Muscle layer of colon (tissue), 2 donors: ENCODE results near the gene FGF2.
"Not testable (repeated sequence)": the region's sequence is repeated elsewhere in the genome, so short reads cannot be mapped to it uniquely, and the experiment has no call there.

ENCODE experiments used
- H3K27ac ChIP-seq: one replicate; pipeline ENCODE4 v1.7.0; 2013; ENCODE audit warnings: low read depth, mild to moderate bottlenecking, low read length, moderate library complexity
- H3K27me3 ChIP-seq, 2 donors: one replicate each; pipeline ENCODE4 v1.7.0; 2013; ENCODE audit warnings: low read length in 2 of 2, mild to moderate bottlenecking in 2 of 2; ENCODE audit not compliant: insufficient read depth in 2 of 2, control insufficient read depth in 1 of 2
- H3K36me3 ChIP-seq: one replicate; pipeline ENCODE4 v1.7.0; 2013; ENCODE audit warnings: mild to moderate bottlenecking, low read length; ENCODE audit not compliant: insufficient read depth
- H3K4me1 ChIP-seq: one replicate; pipeline ENCODE4 v1.7.0; 2013; ENCODE audit warnings: mild to moderate bottlenecking, low read length; ENCODE audit not compliant: insufficient read depth
- H3K4me3 ChIP-seq, 2 donors: one replicate each; pipeline ENCODE4 v1.7.0; 2013; ENCODE audit warnings: low read length in 2 of 2, low read depth in 1 of 2, mild to moderate bottlenecking in 1 of 2, moderate library complexity in 1 of 2
- H3K9ac ChIP-seq: one replicate; pipeline ENCODE4 v1.7.0; 2013; ENCODE audit warnings: low read length
- H3K9me3 ChIP-seq: one replicate; pipeline ENCODE4 v1.7.0; 2013; ENCODE audit warnings: mild to moderate bottlenecking, low read length
- donor health status: abdominal sarcoma.
- donor health status: Adenocarcinoma of cecum.

FGF2 gene

DNA sequence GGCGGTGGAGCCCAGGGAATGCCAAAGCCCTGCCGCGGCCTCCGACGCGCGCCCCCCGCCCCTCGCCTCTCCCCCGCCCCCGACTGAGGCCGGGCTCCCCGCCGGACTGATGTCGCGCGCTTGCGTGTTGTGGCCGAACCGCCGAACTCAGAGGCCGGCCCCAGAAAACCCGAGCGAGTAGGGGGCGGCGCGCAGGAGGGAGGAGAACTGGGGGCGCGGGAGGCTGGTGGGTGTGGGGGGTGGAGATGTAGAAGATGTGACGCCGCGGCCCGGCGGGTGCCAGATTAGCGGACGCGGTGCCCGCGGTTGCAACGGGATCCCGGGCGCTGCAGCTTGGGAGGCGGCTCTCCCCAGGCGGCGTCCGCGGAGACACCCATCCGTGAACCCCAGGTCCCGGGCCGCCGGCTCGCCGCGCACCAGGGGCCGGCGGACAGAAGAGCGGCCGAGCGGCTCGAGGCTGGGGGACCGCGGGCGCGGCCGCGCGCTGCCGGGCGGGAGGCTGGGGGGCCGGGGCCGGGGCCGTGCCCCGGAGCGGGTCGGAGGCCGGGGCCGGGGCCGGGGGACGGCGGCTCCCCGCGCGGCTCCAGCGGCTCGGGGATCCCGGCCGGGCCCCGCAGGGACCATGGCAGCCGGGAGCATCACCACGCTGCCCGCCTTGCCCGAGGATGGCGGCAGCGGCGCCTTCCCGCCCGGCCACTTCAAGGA, at the start of gene FGF2:
Gene FGF2, plus strand, starts transcription at position 279 of the 705 bp plus-strand sequence. Its CDS starts 344 bp downstream, at position 623.
- H3K9ac ChIP-seq: peak within 1 kb of the TSS; percentile 71
- peak within 1 kb of the TSS; percentile 72 to 86 for H3K4me3 ChIP-seq
- H3K27ac ChIP-seq: peak within 1 kb of the TSS; percentile 83
- no peaks in the 10 kb centered on the region for H3K36me3 ChIP-seq
- no peaks in the 10 kb centered on the region for H3K9me3 ChIP-seq
- H3K27me3 ChIP-seq: no peaks in the 10 kb centered on the region
- H3K4me1 ChIP-seq: peaks cover 29% of the 10 kb centered on the region

- no peaks in the 10 kb centered on the region for H3K27me3 ChIP-seq
- H3K27ac ChIP-seq: no peak overlapping the region
- H3K9ac ChIP-seq: no peak overlapping the region
- no peaks in the 10 kb centered on the region for H3K9me3 ChIP-seq
- no peak overlapping the region for H3K4me3 ChIP-seq
- no peaks in the 10 kb centered on the region for H3K36me3 ChIP-seq
- H3K4me1 ChIP-seq: no peaks in the 10 kb centered on the region
These were observed 49.7 kb upstream of the FGF2 start for GRCh38 chr4:122776916-122777315.

GRCh38 chr4:122777846-122778673, 48.6 kb upstream of the FGF2 start:
- no peak overlapping the region for H3K9ac ChIP-seq
- H3K27me3 ChIP-seq: no peaks in the 10 kb centered on the region
- no peaks in the 10 kb centered on the region for H3K9me3 ChIP-seq
- H3K4me1 ChIP-seq: no peaks in the 10 kb centered on the region
- H3K27ac ChIP-seq: no peak overlapping the region
- H3K4me3 ChIP-seq: no peak overlapping the region
- H3K36me3 ChIP-seq: no peaks in the 10 kb centered on the region

GRCh38 chr4:122781486-122781885, 45.1 kb upstream of the FGF2 start:
- no peak overlapping the region for H3K4me3 ChIP-seq
- no peaks in the 10 kb centered on the region for H3K36me3 ChIP-seq
- no peak overlapping the region for H3K9ac ChIP-seq
- H3K27me3 ChIP-seq: no peaks in the 10 kb centered on the region
- peaks cover 12% of the 10 kb centered on the region for H3K4me1 ChIP-seq
- no peaks in the 10 kb centered on the region for H3K9me3 ChIP-seq
- no peak overlapping the region for H3K27ac ChIP-seq

GRCh38 chr4:122783301-122784215, 43.1 kb upstream of the FGF2 start:
- H3K27ac ChIP-seq: no peak overlapping the region
- H3K27me3 ChIP-seq: no peaks in the 10 kb centered on the region
- no peaks in the 10 kb centered on the region for H3K36me3 ChIP-seq
- no peak overlapping the region for H3K4me3 ChIP-seq
- no peaks in the 10 kb centered on the region for H3K9me3 ChIP-seq
- no peak overlapping the region for H3K9ac ChIP-seq
- H3K4me1 ChIP-seq: peaks cover 12% of the 10 kb centered on the region

DNA sequence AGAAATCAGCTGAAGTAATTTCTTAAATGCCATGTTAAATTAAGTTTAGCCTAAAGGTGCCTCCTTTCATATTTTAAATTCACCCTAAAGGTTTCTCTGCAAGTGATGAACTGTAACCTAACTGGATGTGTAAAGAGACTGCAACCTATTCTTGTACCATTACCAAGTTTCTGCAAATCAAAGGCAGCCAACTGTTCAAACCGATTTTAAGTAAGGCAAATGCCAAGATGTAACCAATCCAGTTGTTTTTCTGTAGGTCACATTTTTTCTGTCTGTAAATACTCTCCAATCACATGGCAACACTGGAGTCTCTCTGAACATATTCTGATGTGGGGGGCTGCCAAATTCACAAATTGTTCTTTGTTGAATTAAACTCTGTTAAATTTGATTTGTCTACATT, 42.4 kb upstream of the FGF2 start:
- no peaks in the 10 kb centered on the region for H3K9me3 ChIP-seq
- no peaks in the 10 kb centered on the region for H3K36me3 ChIP-seq
- no peak overlapping the region for H3K27ac ChIP-seq
- H3K27me3 ChIP-seq: no peaks in the 10 kb centered on the region
- H3K4me1 ChIP-seq: peaks cover 12% of the 10 kb centered on the region
- no peak overlapping the region for H3K4me3 ChIP-seq
- H3K9ac ChIP-seq: no peak overlapping the region

GRCh38 chr4:122785099-122785498, 41.5 kb upstream of the FGF2 start:
- no peak overlapping the region for H3K9ac ChIP-seq
- H3K9me3 ChIP-seq: no peaks in the 10 kb centered on the region
- no peak overlapping the region for H3K27ac ChIP-seq
- no peaks in the 10 kb centered on the region for H3K36me3 ChIP-seq
- peaks cover 12% of the 10 kb centered on the region for H3K4me1 ChIP-seq
- H3K27me3 ChIP-seq: no peaks in the 10 kb centered on the region
- no peak overlapping the region for H3K4me3 ChIP-seq

GRCh38 chr4:122786296-122786695, 40.3 kb upstream of the FGF2 start:
- not testable (repeated sequence) for H3K9me3 ChIP-seq, H3K27ac ChIP-seq, H3K4me3 ChIP-seq, H3K27me3 ChIP-seq, H3K36me3 ChIP-seq, H3K9ac ChIP-seq
- H3K4me1 ChIP-seq: peaks cover 12% of the 10 kb centered on the region

- not testable (repeated sequence) for H3K4me3 ChIP-seq, H3K9ac ChIP-seq, H3K9me3 ChIP-seq, H3K27ac ChIP-seq, H3K36me3 ChIP-seq, H3K27me3 ChIP-seq
- H3K4me1 ChIP-seq: peaks cover 12% of the 10 kb centered on the region
These were observed 39.7 kb upstream of the FGF2 start for GRCh38 chr4:122786920-122787319.

GRCh38 chr4:122787940-122788339, 38.7 kb upstream of the FGF2 start:
- H3K4me1 ChIP-seq: peaks cover 12% of the 10 kb centered on the region
- no peaks in the 10 kb centered on the region for H3K27me3 ChIP-seq
- no peak overlapping the region for H3K4me3 ChIP-seq
- H3K9ac ChIP-seq: no peak overlapping the region
- no peaks in the 10 kb centered on the region for H3K9me3 ChIP-seq
- H3K36me3 ChIP-seq: no peaks in the 10 kb centered on the region
- no peak overlapping the region for H3K27ac ChIP-seq

- Histone ChIP-seq H3K27me3 (no peaks in the 10 kb centered on the region), H3K27ac (no peak overlapping the region), H3K36me3 (no peaks in the 10 kb centered on the region), H3K4me3 (no peak overlapping the region), H3K4me1 (peaks cover 5% of the 10 kb centered on the region), H3K9me3 (no peaks in the 10 kb centered on the region), H3K9ac (no peak overlapping the region)
These were observed 37.7 kb upstream of the FGF2 start for GRCh38 chr4:122788935-122789334.
